Spleen (tissue), 7 donors: Measurements from ENCODE around the gene JAGN1.

Experiments
- POLR2A ChIP-seq, 3 donors: fragments of 450-650 bp; IDR thresholded peaks; one replicate each; pipeline ENCODE4 v1.5.1; 2017; ENCODE audit warnings: antibody characterized with exemption in 3 of 3, mild to moderate bottlenecking in 1 of 3
- POLR2AphosphoS5 ChIP-seq, 3 donors: sonication (generic); formaldehyde crosslinking; IDR thresholded peaks; one replicate each; pipeline ENCODE4 v1.5.1; 2017; ENCODE audit warnings: antibody characterized with exemption in 3 of 3
- TF ChIP-seq, protein P1 (sequence below), 11 experiments: fragments of 200-600 bp in 7 of 11; fragments of 450-650 bp in 4 of 11; sonication (generic) in 4 of 11; IDR thresholded peaks in 8 of 11; conservative IDR thresholded peaks in 3 of 11; 1 replicate in 7 of 11; 2 replicates in 4 of 11; pipeline versions ENCODE4 v1.4.0 to v1.8.0; 2016 to 2021; ENCODE audit warnings: antibody characterized with exemption in 11 of 11, inconsistent platforms in 4 of 11, mild to moderate bottlenecking in 1 of 11
- donor health status: DM: no; HTN: no; CAD: no; lungs with moderate emphysema.
- donor health status: DM: no; HTN: no; CAD: no.
- donor health status: DM: no; HTN: no; CAD: no.

- TF ChIP-seq, protein P1, sequence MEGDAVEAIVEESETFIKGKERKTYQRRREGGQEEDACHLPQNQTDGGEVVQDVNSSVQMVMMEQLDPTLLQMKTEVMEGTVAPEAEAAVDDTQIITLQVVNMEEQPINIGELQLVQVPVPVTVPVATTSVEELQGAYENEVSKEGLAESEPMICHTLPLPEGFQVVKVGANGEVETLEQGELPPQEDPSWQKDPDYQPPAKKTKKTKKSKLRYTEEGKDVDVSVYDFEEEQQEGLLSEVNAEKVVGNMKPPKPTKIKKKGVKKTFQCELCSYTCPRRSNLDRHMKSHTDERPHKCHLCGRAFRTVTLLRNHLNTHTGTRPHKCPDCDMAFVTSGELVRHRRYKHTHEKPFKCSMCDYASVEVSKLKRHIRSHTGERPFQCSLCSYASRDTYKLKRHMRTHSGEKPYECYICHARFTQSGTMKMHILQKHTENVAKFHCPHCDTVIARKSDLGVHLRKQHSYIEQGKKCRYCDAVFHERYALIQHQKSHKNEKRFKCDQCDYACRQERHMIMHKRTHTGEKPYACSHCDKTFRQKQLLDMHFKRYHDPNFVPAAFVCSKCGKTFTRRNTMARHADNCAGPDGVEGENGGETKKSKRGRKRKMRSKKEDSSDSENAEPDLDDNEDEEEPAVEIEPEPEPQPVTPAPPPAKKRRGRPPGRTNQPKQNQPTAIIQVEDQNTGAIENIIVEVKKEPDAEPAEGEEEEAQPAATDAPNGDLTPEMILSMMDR (IDR thresholded peaks at IDR 0.05 in 8 of 11, conservative IDR thresholded peaks at IDR 0.05 in 3 of 11), result peak in 2 of 11 experiments; percentile 10 to 21
- no peak for TF ChIP-seq POLR2A (IDR thresholded peaks at IDR 0.05)
- peak; percentile 92 to 93 (median 93) for TF ChIP-seq POLR2AphosphoS5 (IDR thresholded peaks at IDR 0.05)
Observed at GRCh38 chr3:9843715-9844438, 46.5 kb upstream of the JAGN1 start, which contains the start of gene RPUSD3.
